HCT116 (cell line): ENCODE data around the gene GPS1. TPM values are rescaled to one million over a fixed set of nuclear protein-coding genes. Genes with fewer than 3 reads are reported as not detected.
A peak's percentile ranks its signal among the peaks of the same experiment; 100 is the strongest.

Experiments
- ATAC-seq: fragments of 200-7000 bp; cut with Tn5 transposase; 2 replicates; pipeline ENCODE4 v1.9.1; 2020; ENCODE audit warnings: mild to moderate bottlenecking, moderate library complexity
- BruUV-seq: library from RNA; stranded (reverse); fragments of 400-500 nt; replicated peaks from 2 replicates; lab custom pipeline; 2021; lab: Mats Ljungman, UMichigan
- CTCF ChIA-PET: fragments of 300-600 bp; sonication (Branson Sonifier 250); formaldehyde crosslinking; loops from one replicate; lab custom pipeline; 2021; ENCODE audit warnings: antibody characterized with exemption; lab: Charles Lee
- POLR2A ChIA-PET: fragments of 300-600, 350-600 bp; sonication (Branson Sonifier 250); formaldehyde crosslinking; loops from one replicate; lab custom pipeline; 2021; ENCODE audit warnings: antibody characterized with exemption; lab: Charles Lee
- RAD21 ChIA-PET, 2 experiments: fragments of 300-600 bp; sonication (Branson Sonifier 250); formaldehyde crosslinking; loops; one replicate each; lab custom pipeline; 2023; ENCODE audit warnings: low total read pairs in 2 of 2; ENCODE audit not compliant: uncharacterized antibody in 2 of 2, unreplicated experiment in 2 of 2, low non-redundant PET in 1 of 2; lab: Charles Lee
- DNase-seq: peaks from one replicate; pipeline ENCODE4 v3.0.0-alpha.2; 2010; ENCODE audit warnings: low read depth, low spot score
- H2AFZ ChIP-seq: fragments of 200-600 bp; shearing (Covaris generic), sonication (generic); 2 replicates; pipeline ENCODE4 v1.6.1; 2017; ENCODE audit warnings: low read depth, mixed run types, mixed read lengths, antibody characterized with exemption, low read length; ENCODE audit not compliant: poor library complexity, severe bottlenecking
- H3K27ac ChIP-seq: 2 replicates; pipeline ENCODE4 v1.5.1; 2012; ENCODE audit warnings: low read depth, low read length
- H3K27me3 ChIP-seq: fragments of 200-600 bp; sonication (generic); 2 replicates; pipeline ENCODE4 v1.6.1; 2016; ENCODE audit warnings: mixed run types, low read length, mixed read lengths; ENCODE audit not compliant: insufficient read depth
- H3K36me3 ChIP-seq, 2 experiments: fragments of 200-500 bp in 1 of 2; fragments of 200-600 bp in 1 of 2; sonication (Bioruptor generic) in 1 of 2; sonication (generic) in 1 of 2; 2 replicates each; pipeline versions ENCODE4 v1.5.1 to v1.6.1; 2014 to 2016; ENCODE audit warnings: low read length in 2 of 2, inconsistent platforms in 1 of 2, mixed read lengths in 1 of 2, mixed run types in 1 of 2; ENCODE audit not compliant: insufficient read depth in 2 of 2, control insufficient read depth in 1 of 2
- H3K4me1 ChIP-seq, 2 experiments: fragments of 200-600 bp in 1 of 2; sonication (generic) in 1 of 2; 2 replicates each; pipeline versions ENCODE4 v1.5.1 to v1.6.1; 2012 to 2017; ENCODE audit warnings: low read length in 2 of 2, inconsistent platforms in 1 of 2, mild to moderate bottlenecking in 1 of 2, mixed read lengths in 1 of 2, mixed run types in 1 of 2, moderate library complexity in 1 of 2; ENCODE audit not compliant: insufficient read depth in 2 of 2, control insufficient read depth in 1 of 2
- H3K4me2 ChIP-seq: fragments of 200-600 bp; sonication (generic); 2 replicates; pipeline ENCODE4 v1.6.1; 2017; ENCODE audit warnings: mixed run types, low read length, mixed read lengths
- H3K4me3 ChIP-seq, 2 experiments: fragments of 200-600 bp in 1 of 2; sonication (generic) in 1 of 2; replicated peaks in 1 of 2; 2 replicates each; pipeline ENCODE4 v1.5.1; 2011 to 2016; ENCODE audit warnings: low read length in 2 of 2, control low read depth in 1 of 2, low read depth in 1 of 2, mild to moderate bottlenecking in 1 of 2, mixed read lengths in 1 of 2, mixed run types in 1 of 2
- H3K79me2 ChIP-seq: fragments of 200-600 bp; sonication (generic); 2 replicates; pipeline ENCODE4 v1.6.1; 2017; ENCODE audit warnings: mild to moderate bottlenecking, mixed run types, low read length, moderate library complexity, mixed read lengths; ENCODE audit not compliant: insufficient read depth
- H3K9ac ChIP-seq: fragments of 200-600 bp; sonication (generic); 2 replicates; pipeline ENCODE4 v1.6.1; 2016; ENCODE audit warnings: low read length, mixed read lengths
- H3K9me2 ChIP-seq: fragments of 200-600 bp; sonication (generic), shearing (Covaris generic); 2 replicates; pipeline ENCODE4 v1.6.1; 2017; ENCODE audit warnings: mixed run types, mild to moderate bottlenecking, moderate library complexity; ENCODE audit not compliant: insufficient read depth
- H3K9me3 ChIP-seq, 2 experiments: fragments of 200-500 bp in 1 of 2; fragments of 200-600 bp in 1 of 2; sonication (Bioruptor generic) in 1 of 2; sonication (generic) in 1 of 2; 2 replicates each; pipeline ENCODE4 v1.6.1; 2014 to 2017; ENCODE audit warnings: low read length in 2 of 2, mixed read lengths in 2 of 2, inconsistent platforms in 1 of 2, low read depth in 1 of 2, mild to moderate bottlenecking in 1 of 2, mixed run types in 1 of 2, moderate library complexity in 1 of 2; ENCODE audit not compliant: control insufficient read depth in 1 of 2, insufficient read depth in 1 of 2
- H4K20me1 ChIP-seq: fragments of 200-600 bp; sonication (generic), shearing (Covaris generic); 2 replicates; pipeline ENCODE4 v1.6.1; 2017; ENCODE audit warnings: mixed run types, mild to moderate bottlenecking, moderate library complexity; ENCODE audit not compliant: insufficient read depth
- CBX3 ChIP-seq: IDR thresholded peaks from 2 replicates; pipeline ENCODE4 v1.6.1; 2012; ENCODE audit warnings: low read depth
- CEBPB ChIP-seq: IDR thresholded peaks from 2 replicates; pipeline ENCODE4 v1.6.1; 2012; ENCODE audit warnings: low read depth
- ELF1 ChIP-seq: IDR thresholded peaks from 2 replicates; pipeline ENCODE4 v1.6.1; 2012; ENCODE audit warnings: low read depth, borderline replicate concordance
- POLR2AphosphoS5 ChIP-seq: IDR thresholded peaks from 2 replicates; pipeline ENCODE4 v1.6.1; 2011; ENCODE audit warnings: mild to moderate bottlenecking, low read depth, low read length, moderate library complexity
- TCF7L2 ChIP-seq: IDR thresholded peaks from 2 replicates; pipeline ENCODE4 v1.7.0; 2011; ENCODE audit warnings: borderline replicate concordance, inconsistent platforms; ENCODE audit not compliant: insufficient read depth, insufficient read length; ENCODE audit errors: extremely low read depth
- ZNF274 ChIP-seq: fragments of 200-500 bp; sonication (Bioruptor generic); IDR thresholded peaks from 2 replicates; pipeline ENCODE4 v1.6.1; 2014; ENCODE audit warnings: mild to moderate bottlenecking, low read depth, low read length, inconsistent platforms
- intact Hi-C: fragments of 100-400 bp; cut with micrococcal nuclease; formaldehyde crosslinking; loops from 2 replicates; pipeline ENCODE4 v1.10.0; 2022
- total RNA-seq: library from RNA; stranded (reverse); gene quantifications from one replicate; pipeline ENCODE4 v1.2.1, GENCODE V29; 2021; ENCODE audit not compliant: unreplicated experiment
- TF ChIP-seq, protein P1 (sequence below): IDR thresholded peaks from 2 replicates; pipeline ENCODE4 v1.6.1; 2011; ENCODE audit warnings: mild to moderate bottlenecking, low read length, moderate library complexity; ENCODE audit not compliant: insufficient replicate concordance; ENCODE audit errors: extremely low read depth

GPS1 gene
- total RNA-seq, 1 experiment from 2014 or later, result 205 TPM

DNA sequence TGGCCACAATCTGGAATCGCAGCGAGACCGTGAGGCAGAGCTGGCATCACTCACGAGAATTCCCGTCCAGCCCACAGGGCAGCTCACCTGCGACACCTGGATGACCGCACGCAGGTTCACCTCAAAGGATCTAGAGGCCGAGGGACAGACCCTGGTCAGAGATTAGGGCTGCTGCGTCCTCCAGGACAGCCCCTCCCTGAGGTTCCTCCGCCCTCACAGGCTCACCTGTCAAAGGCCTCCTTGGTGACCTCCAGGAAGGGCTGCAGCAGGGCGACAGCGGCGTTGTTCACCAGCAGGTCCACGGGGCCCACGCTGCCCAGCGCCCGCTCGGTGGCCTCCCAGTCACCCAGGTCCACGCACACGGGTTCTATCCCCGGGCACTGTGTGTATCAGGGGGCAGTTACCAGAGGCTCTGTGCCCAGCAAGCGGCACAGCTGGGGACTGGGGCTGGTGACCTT lies 15.0 kb upstream of the GPS1 start:
- ChIA-PET CTCF (interaction anchor here (1.6 to 4.8 kb wide), 2 partner anchors 15 to 69 kb away, joined by 11 to 57 read pairs; partner anchors contain the start of genes CENPX and LRRC45), POLR2A (interaction anchor here (1.6 kb wide), 1 partner anchor 14 kb away, joined by 4 read pairs; the partner anchor contains the start of genes CENPX and LRRC45), RAD21 (no interaction called here)
- TF ChIP-seq ZNF274 (no peak), TCF7L2 (no peak), ELF1 (no peak), CEBPB (no peak), CBX3 (no peak), POLR2AphosphoS5 (no peak)
- TF ChIP-seq, protein P1, sequence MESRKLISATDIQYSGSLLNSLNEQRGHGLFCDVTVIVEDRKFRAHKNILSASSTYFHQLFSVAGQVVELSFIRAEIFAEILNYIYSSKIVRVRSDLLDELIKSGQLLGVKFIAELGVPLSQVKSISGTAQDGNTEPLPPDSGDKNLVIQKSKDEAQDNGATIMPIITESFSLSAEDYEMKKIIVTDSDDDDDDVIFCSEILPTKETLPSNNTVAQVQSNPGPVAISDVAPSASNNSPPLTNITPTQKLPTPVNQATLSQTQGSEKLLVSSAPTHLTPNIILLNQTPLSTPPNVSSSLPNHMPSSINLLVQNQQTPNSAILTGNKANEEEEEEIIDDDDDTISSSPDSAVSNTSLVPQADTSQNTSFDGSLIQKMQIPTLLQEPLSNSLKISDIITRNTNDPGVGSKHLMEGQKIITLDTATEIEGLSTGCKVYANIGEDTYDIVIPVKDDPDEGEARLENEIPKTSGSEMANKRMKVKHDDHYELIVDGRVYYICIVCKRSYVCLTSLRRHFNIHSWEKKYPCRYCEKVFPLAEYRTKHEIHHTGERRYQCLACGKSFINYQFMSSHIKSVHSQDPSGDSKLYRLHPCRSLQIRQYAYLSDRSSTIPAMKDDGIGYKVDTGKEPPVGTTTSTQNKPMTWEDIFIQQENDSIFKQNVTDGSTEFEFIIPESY, result no peak
- Histone ChIP-seq H3K9ac (peak overlapping the region; percentile 94), H4K20me1 (no peaks in the 10 kb centered on the region), H3K27me3 (no peaks in the 10 kb centered on the region), H3K9me2 (no peaks in the 10 kb centered on the region), H2AFZ (no peak overlapping the region), H3K4me2 (peak overlapping the region; percentile 95), H3K4me3 (peak overlapping the region; percentile 92 to 93), H3K36me3 (peaks cover 0 to 12% of the 10 kb centered on the region in 2 experiments; a peak in 1 of 4 replicates), H3K27ac (peak overlapping the region; percentile 91), H3K79me2 (peaks cover 28% of the 10 kb centered on the region; the same call in 1 of the 2 replicates), H3K4me1 (peaks cover 18 to 51% of the 10 kb centered on the region in 2 experiments), H3K9me3 (no peaks in the 10 kb centered on the region)
- intact Hi-C loops, result loop anchor here (2.0 to 10.0 kb wide), 3 partner anchors 62 to 378 kb away; partner anchors contain the start of genes FASN, HEXD and OGFOD3
- ATAC-seq (no peak), DNase-seq (no peak)
- BruUV-seq, result no TSS peak
